ENCODE results near the gene BDNF.

GRCh38 chr11:27640954-27641353 lies 59.3 kb downstream of the BDNF start:
- TF ChIP-seq CTCF (conservative IDR thresholded peaks at IDR 0.05 in 1 of 2, IDR thresholded peaks at IDR 0.05 in 1 of 2; ENCODE audit: low read depth in 1 of 2, low read length in 2 of 2), result no peak
- TF ChIP-seq EZH2 (IDR thresholded peaks at IDR 0.05; ENCODE audit: low read length, missing control alignments), result no peak
